ENCODE measurements around the gene ANKRD34A.
A peak's percentile ranks its signal among the peaks of the same experiment; 100 is the strongest.

The ANKRD34A gene

DNA sequence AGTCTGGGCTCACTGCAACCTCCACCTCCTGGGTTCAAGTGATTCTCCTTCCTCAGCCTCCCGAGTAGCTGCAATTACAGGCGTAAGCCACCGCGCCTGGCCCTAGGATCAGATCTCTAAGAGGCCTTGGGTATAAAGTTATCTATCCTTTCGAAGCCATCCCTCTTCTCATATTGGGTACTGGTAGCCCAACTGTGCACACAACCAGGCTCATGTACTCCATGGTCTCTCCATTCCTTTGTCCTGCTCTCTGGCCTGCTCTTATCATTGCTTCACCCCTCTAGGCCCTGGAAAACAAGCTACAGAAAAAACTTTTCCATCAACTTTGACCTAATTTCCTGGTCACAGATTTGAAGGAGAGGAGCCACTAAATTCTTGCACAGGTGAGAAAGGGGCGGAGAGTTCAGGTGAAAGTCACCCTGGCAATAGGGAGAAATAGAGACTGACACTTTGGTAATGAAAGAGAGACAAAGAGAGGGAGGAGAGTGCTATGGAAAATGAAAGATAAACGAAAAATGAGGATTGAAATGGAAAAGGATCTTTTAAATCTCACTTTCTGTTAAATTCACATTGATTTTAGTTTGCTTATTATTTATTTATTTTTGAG lies 26.0 kb upstream of the ANKRD34A start:
- DNase-seq, result no peak

DNA sequence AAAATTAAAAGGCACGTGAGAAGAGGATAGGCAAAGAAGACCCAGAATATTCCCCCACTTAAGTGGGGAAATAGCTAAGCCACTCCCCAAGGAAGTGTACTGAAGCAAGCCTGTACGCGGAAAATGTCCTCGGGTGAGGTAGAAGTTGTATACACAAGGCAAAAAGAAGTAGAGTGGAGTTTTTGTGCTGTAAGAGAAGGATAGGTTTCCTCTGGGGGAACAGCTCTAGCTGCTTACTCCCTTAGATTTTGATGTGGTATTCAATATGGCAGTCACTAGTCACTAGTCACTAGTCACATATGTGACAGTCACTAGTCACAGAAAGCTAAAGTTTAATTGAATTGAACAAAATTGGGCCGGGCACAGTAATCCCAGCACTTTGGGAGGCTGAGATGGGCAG lies 24.4 kb upstream of the ANKRD34A start:
- no peak for DNase-seq

DNA sequence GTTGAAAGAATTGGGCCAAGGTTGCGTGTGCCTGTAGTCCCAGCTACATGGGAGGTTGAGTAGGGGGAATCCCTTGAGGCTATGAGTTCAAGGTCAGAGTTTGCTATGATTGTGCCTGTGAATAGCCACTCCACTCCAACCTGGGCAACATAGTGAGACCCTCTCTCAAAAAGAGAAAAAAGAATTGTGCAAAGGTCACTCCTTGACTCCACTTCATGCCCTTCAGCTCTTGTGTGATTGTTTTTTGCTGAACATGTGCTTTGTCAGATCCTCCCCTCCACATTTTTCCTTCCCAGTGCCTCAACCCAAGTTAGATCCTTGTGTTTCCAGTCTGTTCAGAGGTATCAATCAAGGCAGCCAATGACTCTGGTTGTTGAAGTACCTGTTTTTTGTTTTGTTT lies 23.6 kb upstream of the ANKRD34A start:
- DNase-seq, result no peak

DNA sequence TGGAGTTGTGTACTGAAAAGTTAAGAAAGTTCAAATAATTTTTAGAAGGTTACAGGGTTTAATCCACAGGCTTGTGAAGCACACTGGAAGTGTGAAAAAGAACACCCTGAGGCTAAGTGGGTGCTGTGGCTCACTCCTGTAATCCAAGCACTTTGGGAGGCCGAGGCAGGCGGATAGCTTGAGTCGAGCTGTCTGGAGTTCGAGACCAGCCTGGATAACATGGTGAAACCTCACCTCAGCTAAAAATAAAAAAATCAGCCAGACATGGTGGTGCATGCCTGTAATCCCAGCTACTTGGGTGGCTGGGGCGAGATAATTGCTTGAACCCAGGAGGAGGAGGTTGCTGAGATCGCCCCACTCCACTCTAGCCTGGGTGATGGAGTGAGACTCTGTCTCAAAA lies 22.2 kb upstream of the ANKRD34A start:
- DNase-seq, result no peak

DNA sequence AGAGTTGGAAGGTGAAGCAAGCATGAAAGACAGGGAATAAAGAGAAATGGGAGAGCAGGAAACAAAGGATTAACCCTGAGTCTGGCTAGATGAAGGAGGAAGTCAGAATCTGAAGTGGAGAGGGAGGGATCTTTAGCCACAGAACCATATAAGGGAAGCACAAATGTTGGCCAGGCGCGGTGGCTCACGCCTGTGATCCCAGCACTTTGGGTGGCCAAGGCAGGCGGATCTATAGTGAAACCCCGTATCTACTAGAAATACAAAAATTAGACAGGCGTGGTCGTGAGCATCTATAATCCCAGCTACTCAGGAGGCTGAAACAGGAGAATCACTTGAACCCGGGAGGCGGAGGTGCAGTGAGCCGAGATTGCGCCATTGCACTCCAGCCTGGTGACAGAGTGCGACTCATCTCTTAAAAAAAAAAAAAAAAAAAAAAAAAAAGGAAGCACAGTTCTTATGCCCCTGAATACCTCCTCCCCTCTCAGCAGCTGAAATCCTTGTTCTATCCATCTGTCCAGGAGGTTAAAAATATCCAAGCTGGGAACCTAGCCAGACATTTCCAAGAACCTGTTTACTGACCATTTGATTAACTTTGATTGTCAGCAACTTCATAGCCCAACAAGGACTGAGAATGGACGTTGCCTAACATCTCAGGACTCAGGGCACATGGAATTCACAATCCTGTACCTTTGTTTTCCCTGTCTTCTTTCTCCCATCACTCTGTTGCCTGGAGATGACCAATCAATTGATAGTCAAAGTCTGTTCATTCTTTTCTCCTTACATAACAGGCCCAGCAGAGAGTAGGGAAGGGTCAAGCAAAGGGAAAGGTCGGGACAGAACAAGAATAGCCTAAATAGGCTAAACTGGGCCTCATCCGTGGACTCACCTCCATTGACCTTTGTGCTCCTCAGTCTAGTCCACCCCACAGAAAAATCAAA lies 21.4 kb upstream of the ANKRD34A start:
- no peak for DNase-seq

DNA sequence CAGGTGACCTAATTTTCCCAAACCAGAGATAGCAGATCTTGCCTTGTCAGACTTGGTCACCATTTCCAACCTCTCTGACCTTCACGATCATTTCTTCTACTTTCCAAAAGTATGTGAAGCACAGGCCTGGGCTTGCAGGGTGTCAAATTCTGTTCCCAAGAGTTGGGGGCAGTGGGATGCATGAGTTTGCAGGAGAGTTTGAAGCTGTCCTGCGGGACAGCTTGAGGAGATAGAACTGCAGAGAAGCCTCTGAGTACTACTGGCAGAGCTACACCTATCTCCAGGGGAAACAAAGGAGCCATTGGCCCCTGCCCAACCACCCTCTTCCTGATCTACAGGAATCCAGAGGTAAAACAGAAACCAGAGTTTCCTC lies 20.7 kb upstream of the ANKRD34A start:
- DNase-seq, result no peak

DNA sequence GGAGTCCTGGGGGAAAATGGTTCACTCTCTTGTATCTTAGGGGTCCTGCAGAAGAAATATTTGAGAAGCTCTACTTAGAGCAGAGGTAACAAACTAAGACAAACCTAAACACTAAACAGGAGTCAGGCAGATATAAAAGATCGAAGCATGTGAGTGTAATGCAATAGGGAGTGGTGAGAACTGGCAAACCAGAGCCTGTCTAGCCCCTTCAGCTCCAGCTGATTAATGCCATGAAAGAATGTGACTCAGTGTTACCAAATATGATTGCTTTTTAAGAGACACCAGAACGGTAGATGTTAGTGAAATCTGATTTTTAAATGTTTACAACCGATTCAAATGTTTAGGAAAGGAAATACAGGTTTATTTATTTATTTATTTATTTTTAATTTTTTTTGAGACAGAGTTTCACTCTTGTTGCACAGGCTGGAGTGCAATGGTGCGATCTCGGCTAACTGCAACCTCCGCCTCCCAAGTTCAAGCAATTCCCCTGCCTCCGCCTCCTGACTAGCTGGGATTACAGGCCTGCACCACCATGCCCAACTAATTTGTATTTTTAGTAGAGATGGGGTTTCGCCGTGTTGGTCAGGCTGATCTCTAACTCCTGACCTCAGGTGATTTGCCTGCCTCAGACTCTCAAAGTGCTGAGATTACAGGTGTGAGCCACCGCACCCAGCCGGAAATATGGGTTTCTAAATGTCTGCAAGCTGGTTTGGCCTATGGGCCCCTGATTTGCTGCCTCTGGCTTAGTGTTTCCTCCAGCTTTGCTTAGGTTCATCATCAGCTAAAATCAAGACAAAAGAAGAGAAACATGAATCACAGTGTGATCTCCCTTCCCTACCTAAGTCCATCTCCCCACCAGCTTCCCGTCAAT lies 19.8 kb upstream of the ANKRD34A start:
- DNase-seq, result no peak

DNA sequence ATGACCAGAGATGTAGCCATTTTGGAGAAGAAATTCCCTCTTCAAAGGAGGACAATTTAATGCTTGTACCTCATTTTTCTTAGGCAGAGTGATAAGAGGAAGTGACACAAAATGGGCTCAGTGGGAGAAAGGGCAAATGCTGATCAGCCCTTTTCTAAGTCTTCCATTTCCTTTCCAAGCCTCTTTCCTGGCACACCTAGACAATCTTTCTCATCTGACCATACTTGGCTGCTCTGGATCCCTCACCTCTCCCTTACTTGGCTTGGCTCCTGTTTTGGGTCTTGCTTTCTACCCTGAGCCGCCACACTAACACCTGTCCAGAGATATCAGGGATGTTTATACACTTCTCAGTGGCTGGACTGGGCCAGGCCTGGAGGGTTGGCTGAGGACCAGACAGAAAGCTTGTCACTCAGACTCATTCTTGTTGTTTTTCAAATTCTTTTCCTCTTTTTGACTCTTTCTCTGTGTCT lies 18.9 kb upstream of the ANKRD34A start:
- no peak for DNase-seq

DNA sequence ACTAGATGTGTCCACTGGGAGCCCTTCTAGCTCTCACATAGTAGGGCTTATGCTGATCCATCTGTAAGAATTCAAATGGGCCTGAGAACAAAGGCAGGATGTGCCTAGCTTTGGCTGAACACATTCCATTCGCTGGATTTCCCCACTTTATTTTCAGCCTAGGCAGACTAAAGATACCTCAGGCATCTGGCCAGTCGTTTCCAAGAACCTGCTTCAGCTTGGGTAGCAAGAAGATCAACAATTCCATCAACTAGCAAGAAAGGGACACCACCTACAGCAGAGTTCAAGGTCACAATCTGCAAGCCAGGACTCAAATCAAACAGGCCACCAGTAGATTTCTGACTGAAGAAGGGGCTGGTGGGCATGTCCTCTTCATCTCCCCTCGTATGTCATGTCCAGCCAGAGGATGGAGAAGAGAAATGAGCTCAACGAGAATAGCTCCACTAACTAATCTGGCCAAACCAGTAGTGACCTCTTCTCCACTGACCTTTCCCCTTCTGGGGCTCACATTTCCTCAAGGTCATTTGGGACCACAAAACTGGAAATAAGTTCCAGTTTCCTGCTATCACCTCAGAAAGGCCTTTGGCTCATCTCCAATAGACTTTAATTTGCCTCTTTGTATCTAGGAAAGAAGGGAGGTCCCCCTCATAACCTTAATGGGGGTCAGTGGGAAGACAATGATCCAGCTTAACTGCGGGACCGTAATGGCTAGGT lies 17.8 kb upstream of the ANKRD34A start:
- no peak for DNase-seq

DNA sequence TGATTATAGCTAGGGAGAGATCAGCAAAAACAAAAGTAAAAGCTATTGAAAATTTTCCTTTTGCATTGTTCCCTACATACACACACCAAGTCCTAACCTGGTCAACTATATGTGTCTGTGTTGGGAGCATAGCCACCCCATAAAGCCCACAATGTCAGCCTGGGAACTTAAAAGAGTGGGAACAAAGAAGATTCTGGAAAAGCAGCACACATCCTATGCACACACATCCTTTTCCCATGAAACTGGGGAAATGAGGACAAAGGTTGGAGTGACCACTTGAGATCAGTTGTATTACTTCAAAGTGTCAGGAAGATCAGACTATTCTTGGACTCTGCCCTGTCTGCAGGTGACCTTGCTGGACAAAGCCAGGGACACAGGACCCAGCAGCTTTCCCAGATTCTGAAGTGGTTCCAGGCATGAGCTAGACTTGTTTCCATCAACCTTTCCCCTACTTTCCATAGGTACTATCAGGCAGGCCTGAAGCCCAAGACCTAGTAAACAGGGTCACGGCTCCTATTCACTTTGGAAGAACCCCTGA lies 16.2 kb upstream of the ANKRD34A start:
- no peak for DNase-seq

DNA sequence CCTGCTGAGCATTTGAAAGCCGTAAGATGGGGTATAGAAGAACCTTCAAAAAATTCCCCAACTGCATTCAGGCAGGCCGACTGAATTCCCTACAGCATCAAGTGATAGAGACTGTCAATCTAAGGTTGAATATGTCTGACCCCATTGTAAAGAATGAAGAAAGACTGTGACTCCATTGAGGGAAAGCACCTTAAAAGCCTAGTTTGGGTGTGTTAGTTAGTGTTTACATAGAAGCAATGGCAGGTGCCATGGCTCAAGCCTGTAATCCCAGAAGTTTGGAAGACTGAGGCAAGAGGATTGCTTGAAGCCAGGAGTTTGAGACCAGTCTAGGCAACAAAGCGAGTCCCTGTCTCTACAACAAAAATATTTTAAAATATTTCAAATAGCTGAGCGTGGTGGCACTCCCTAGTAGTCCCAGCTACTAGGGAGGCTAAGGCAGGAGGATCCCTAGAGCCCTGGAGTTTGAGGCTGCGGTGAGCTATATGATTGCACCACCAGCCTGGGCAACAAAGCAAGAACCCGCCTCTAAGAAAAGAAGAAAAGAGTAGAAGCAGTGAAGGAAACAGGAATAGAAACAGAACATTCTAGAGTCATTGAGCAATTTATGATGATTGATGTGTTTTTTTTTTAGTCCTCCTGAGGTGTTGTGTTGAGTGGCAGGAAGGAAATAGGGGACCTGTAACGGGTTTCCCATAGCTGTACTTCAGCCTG lies 15.5 kb upstream of the ANKRD34A start:
- no peak for DNase-seq

DNA sequence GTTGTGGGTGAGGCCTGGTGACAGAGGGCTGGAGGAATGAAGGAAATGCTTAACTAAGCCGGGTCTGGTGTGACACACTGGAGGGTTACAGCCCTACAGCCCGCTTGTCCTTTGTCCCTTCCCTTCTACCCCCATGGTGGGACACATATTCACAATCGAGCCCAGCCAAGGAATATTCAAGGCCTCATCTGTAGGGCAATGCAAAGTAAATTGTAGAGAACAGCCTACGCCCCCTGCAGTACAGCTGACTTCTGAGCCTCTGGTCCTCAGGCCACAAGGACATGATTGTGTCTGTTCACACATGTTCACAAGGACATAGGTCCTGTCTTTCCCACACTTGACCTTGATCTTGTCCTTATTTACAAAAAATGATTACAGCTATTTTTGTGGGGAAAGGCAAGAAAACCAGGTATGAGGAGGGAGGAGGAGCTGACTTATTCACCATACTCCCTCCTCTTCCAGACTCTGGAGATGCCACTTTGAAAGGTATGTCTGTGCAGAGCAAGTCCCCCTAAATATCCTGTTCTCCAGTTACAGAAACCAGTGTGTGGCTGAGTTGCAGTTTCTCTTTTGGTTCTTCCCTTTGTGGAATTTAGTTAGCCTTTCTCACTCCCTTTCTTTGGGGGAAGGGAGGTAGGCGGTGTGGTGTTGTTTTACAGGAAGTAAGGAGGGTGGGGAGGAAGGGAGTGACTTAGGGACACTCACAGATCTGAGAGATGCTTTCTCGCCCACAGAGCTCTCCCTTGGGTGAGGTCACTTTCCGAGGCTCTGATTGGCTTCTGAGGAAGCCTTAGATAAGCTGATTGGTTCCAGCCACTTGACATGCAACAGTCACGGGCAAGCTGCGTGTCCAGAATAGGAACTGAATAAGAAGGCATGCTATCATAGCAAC lies 14.7 kb upstream of the ANKRD34A start:
- DNase-seq, result peak; percentile 70

DNA sequence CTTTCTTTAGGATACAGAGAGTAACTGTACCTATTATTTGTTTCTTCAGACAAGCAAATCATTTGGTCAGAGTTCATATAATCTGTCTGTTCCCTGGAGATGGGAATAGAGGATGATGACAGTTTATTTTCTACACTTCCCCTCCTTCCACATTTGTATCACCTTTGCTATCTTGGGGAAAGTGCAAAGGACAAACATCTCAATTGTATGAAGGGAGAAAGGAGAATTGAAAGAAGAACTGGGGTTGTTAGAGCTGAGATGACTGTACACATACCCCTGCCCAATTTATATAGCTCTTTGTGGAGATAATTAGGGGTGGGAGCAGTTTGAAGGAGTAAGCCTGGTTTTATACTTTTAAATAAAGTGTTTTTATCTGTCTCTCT lies 14.1 kb upstream of the ANKRD34A start:
- no peak for DNase-seq

DNA sequence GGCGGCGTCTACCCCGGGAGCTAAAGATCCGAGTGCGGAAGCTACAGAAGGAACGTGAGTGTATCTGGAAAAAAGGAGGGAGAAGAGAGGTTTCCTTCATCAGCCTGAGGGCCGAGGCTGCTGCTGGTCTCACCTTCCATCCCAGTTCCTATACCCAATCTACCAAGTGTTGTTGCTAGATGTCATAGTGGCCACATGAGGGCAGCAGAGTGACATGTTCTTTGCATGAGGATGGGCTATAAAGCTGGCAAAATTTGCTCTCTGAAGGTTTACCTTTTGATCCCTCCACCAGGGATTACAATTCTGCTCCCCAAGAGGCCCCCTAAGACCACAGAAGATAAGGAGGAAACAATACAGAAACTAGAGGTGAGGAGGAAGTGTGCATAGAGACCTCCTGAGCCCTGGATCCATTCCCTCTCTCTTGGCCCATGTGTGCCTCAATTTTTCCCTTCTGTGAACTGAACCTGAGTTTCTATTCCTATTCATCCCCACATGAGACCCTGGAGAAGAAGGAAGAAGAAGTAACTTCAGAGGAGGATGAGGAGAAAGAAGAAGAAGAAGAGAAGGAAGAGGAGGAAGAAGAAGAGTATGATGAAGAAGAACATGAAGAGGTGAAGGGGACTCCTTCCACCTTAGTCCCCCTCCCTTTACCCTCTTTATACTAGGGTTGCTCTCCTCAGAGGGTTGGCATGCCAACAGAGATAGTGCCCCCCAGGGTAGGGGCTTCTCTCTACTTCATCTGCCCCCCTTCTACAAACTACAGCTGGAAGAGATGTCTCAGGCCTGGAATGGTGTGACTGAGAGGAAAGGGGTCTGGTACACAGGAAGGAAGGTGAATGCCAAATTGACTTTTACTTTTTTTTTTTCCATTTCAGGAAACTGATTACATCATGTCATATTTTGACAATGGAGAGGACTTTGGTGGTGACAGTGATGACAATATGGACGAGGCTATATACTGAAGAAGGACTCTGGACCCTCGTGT lies 13.4 kb upstream of the ANKRD34A start:
- peak; percentile 49 for DNase-seq

DNA sequence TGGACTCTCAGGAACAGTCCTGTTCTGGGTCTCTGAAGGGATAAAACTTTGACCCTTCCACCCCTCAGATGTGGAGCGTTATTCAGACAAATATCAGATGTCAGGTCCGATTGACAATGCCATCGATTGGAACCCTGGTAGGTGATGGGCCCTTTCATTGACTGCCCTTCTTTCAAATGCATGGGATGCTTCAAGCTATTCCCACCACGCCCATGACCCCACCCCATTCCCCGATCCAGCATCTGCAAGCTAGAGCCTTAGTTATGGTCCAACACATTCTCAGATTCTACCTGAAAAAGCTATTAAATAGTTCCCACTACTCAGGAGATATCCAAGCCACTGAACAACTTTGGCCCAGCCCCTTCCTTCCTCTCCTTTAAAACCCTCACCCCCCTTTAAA lies 12.6 kb upstream of the ANKRD34A start:
- DNase-seq, result no peak

DNA sequence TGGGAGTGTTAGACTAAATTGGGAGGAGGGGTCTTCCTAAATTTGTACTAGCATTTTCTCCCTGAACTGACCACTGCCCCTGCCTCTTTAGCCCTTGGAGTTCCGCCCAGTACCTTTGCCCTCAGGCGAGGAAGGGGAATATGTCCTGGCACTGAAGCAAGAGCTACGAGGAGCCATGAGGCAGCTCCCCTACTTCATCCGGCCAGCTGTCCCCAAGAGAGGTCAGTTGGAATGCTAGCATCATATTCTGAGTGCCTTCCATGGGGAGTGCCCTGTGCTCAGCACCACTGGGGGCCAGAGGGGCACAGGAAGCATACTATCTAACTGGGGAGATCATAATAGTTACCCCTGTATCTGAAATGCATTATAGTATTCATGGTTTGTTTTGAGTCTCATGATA lies 10.8 kb upstream of the ANKRD34A start:
- no peak for DNase-seq

DNA sequence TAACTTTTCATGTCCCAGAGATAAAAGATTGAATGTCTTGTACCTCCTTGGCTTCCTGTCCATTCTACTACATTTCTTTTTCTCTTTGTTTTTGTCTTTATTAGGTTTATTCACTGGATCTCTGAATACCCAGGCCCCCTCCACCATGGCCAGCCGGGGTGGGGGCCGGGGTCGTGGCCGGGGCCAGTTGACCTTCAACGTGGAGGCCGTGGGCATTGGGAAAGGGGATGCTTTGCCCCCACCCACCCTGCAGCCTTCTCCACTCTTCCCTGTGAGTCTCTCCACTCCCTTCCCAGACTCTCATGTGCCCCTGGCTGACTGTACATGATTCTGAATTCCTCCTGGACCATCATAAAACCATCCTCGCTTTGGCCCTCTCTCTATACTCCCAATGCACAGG lies 10.3 kb upstream of the ANKRD34A start:
- no peak for DNase-seq

DNA sequence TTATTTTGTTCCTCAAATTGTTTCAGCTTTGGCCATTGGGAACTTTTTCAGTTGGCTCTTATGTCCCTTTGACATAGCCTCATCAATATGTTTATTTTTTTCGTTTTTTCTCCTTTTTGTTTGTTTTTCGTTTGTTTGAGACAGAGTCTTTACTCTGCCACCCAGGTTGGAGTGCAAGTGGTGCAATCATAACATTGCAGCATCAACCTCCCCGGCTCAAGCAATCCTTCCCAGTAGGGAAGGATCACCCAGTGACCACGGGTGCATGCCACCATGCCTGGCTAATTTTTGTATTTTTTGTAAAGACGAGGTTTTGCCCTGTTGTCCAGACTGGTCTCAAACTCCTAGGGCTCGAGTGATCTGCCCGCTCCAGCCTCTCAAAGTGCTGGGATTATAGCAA lies 8.2 kb upstream of the ANKRD34A start:
- no peak for DNase-seq

DNA sequence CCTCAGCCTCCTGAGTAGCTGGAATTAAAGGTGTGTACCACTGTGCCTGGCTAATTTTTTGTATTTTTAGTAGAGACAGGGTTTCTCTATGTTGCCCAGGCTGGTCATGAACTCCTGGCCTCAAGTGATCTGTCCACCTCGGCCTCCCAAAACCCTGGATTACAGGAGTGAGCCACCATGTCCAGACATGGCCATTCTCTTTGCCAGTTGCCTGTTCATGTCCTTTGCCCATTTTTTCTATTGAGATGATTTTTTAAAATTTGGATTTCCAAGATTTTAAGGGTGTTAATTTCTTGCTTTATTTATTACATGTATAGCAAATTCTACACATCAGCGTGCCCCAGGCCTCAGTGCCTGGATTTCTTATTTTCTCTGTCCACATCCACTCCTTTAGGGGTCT lies 2.9 kb upstream of the ANKRD34A start:
- DNase-seq, result no peak

All from KG1 (cell line).